ENCODE results near the gene ITPR1. TPM values are rescaled to one million over a fixed set of nuclear protein-coding genes. Genes with fewer than 3 reads are reported as not detected.
"Not testable (repeated sequence)": the region's sequence is repeated elsewhere in the genome, so short reads cannot be mapped to it uniquely, and the experiment has no call there.

ITPR1 gene
- total and polyA plus RNA-seq, 8 donors, result 34.8 to 57.3 (median 42.0) TPM

DNA sequence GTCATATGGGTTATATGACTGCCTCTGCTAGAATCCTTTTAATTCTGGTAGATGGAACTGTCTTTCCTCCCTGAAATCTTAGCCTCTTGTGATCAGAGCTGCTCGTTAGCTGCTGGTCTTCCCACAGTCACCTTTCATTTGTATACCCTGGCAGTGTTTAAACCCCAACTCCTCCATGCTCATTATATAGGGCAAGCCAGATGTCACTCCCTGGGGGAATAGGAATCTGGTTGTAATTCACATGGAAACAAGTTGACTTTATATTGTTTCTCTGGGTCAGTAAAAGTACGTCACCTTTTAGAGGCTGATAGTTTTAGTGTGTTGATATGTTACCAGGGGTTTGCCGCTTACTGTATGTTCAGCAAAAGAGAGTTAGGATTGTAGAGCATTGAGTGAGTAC lies 103.5 kb downstream of the ITPR1 start:
- TF ChIP-seq, protein P1, sequence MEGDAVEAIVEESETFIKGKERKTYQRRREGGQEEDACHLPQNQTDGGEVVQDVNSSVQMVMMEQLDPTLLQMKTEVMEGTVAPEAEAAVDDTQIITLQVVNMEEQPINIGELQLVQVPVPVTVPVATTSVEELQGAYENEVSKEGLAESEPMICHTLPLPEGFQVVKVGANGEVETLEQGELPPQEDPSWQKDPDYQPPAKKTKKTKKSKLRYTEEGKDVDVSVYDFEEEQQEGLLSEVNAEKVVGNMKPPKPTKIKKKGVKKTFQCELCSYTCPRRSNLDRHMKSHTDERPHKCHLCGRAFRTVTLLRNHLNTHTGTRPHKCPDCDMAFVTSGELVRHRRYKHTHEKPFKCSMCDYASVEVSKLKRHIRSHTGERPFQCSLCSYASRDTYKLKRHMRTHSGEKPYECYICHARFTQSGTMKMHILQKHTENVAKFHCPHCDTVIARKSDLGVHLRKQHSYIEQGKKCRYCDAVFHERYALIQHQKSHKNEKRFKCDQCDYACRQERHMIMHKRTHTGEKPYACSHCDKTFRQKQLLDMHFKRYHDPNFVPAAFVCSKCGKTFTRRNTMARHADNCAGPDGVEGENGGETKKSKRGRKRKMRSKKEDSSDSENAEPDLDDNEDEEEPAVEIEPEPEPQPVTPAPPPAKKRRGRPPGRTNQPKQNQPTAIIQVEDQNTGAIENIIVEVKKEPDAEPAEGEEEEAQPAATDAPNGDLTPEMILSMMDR (IDR thresholded peaks at IDR 0.05), result no peak
- Histone ChIP-seq H3K4me1 (no peaks in the 10 kb centered on the region), H3K4me3 (no peak overlapping the region), H3K9me3 (no peaks in the 10 kb centered on the region), H3K27ac (no peak overlapping the region), H3K27me3 (no peaks in the 10 kb centered on the region), H3K36me3 (no peaks in the 10 kb centered on the region)
- intact Hi-C loops (cut with DNase I), result no loop called here
- ATAC-seq, result no peak
- DNase-seq, result no peak

DNA sequence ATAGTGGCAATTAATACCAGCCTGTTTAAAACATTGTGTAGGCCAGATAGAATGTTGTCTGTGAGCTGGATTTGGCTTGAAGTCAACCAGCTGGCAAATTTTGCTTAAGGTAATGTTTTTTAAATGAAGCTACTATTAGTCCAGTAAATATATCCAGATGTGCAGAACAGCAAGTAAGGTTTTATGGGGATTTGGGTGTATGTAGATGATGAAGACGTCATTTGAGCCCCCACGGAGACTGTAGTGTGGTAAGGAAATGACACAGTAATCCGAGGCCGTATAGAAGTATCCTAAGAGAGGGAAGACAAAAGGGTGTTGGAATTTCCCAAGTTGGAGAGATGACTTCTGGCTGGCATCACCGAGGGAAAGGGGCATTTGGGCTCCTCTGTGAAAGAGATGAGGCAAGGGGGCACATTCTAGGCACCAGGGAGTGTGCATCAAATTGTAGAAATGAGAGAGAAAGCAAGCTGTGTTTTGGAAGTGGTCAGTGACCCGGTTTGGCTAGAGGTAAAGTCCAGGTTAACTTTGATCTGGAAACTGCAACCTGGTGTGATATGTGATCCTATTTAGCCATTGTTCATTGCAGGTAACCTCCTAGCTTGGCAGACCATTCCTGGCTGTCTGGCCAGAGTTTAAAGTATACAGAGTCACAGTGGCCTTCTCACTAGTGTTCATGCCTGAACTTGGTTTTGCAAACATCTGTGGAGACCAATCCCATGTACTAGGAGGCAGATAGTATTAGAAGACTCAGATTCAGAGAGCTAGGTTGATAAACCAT lies 104.2 kb downstream of the ITPR1 start:
- ATAC-seq, result no peak
- Histone ChIP-seq H3K4me1 (no peaks in the 10 kb centered on the region), H3K27me3 (no peaks in the 10 kb centered on the region), H3K4me3 (no peak overlapping the region), H3K36me3 (no peaks in the 10 kb centered on the region), H3K9me3 (no peaks in the 10 kb centered on the region), H3K27ac (no peak overlapping the region)
- TF ChIP-seq, protein P1 (IDR thresholded peaks at IDR 0.05), result no peak
- DNase-seq, result no peak
- intact Hi-C loops (cut with DNase I), result no loop called here

DNA sequence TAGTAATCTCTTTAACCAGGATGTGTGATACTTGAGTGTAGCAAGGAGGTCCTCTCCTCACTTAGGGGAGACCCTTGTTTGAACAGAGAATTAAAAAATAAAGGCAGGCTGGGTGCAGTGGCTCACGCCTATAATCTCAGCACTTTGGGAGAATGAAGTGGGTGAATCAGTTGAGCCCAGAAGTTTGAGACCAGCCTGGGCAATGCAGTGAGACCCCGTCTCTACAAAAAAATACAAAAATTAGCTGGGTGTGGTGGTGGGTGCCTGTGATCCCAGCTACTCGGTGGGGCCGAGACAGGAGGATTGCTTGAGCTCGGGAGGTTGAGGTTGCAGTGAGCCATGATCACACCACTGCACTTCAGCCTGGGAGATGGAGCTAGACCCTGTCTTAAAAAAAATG lies 105.1 kb downstream of the ITPR1 start:
- H3K4me1 ChIP-seq; H3K27me3 ChIP-seq; H3K36me3 ChIP-seq; intact Hi-C loops (cut with DNase I); DNase-seq; H3K27ac ChIP-seq; H3K9me3 ChIP-seq; H3K4me3 ChIP-seq; ATAC-seq: not testable (repeated sequence)

DNA sequence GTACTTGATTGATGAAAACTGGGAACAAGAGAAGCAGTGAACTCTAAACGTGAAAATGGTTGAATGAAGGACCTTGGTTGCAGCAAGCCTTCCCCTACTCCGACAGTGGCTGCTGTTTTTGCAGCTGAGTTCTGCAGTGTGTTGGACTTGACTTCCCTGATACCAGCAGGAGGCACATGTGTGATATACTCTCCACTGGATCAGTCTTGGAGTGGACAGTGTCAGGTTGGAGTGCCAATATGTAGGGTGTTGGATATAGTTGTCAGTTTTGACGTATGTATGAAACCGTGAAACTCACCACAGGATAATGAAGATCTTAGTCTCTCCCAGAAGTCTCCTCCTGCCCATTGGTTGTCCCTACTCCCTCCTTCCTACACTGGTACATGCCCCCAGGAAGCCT lies 106.5 kb downstream of the ITPR1 start:
- ATAC-seq (no peak), DNase-seq (no peak)
- H3K36me3 ChIP-seq, result no peaks in the 10 kb centered on the region
- TF ChIP-seq, protein P1 (IDR thresholded peaks at IDR 0.05), result no peak
- H3K9me3 ChIP-seq, result no peaks in the 10 kb centered on the region
- H3K27me3 ChIP-seq, result no peaks in the 10 kb centered on the region
- H3K4me3 ChIP-seq, result no peak overlapping the region
- H3K27ac ChIP-seq, result no peak overlapping the region
- intact Hi-C loops (cut with DNase I), result no loop called here
- no peaks in the 10 kb centered on the region for H3K4me1 ChIP-seq

DNA sequence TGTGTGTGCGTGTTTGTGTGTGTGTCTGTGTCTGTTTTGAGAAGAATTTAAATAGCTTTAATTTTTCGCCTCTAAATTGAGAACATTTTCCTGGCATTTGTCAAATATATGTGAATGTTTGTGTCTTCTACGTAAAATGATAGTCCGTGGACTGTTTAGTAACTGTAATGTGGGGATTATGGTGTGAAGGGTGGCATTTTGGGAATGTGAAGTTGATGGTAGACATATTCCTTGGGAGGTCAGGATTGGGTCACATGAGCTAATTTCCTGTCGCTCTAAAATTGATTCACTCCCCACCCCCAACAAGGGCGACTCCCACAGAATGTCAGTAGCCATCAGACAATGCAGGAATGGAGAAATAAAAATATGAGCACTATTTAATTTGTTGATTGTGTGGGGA lies 107.3 kb downstream of the ITPR1 start:
- no peak for ATAC-seq
- no peak overlapping the region for H3K27ac ChIP-seq
- H3K4me1 ChIP-seq, result no peaks in the 10 kb centered on the region
- no peak overlapping the region for H3K4me3 ChIP-seq
- intact Hi-C loops (cut with DNase I), result no loop called here
- DNase-seq, result no peak
- H3K36me3 ChIP-seq, result no peaks in the 10 kb centered on the region
- H3K9me3 ChIP-seq, result no peaks in the 10 kb centered on the region
- TF ChIP-seq, protein P1 (IDR thresholded peaks at IDR 0.05), result no peak
- no peaks in the 10 kb centered on the region for H3K27me3 ChIP-seq

DNA sequence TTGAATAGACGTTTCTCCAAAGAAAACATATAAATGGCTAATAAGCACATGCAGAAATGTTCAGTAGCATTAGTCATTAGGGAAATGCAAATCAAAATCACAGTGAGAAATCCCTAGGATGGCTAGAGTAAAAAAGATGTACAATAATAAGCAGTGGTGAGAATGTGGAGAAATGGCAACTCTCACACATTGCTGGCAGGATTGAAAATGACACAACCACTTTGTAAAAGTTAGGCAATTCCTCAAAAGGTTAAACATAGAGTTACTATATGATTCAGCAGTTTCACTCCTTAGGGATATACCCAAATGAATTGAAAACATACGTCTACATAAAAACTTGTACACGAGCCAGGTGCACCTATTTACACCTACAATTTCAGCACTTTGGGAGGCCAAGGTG lies 108.7 kb downstream of the ITPR1 start:
- TF ChIP-seq, protein P1 (IDR thresholded peaks at IDR 0.05), result no peak
- no peak overlapping the region for H3K27ac ChIP-seq
- H3K4me1 ChIP-seq, result no peaks in the 10 kb centered on the region
- no peaks in the 10 kb centered on the region for H3K27me3 ChIP-seq
- H3K36me3 ChIP-seq, result no peaks in the 10 kb centered on the region
- no peaks in the 10 kb centered on the region for H3K9me3 ChIP-seq
- H3K4me3 ChIP-seq, result no peak overlapping the region
- DNase-seq, result no peak
- no peak for ATAC-seq
- intact Hi-C loops (cut with DNase I), result no loop called here

Data from left lung (tissue), 10 donors.